Heart left ventricle (tissue), 13 donors: ENCODE results near the gene SKI.

Experiments
- CTCF ChIP-seq, 12 donors: fragments of 200-600 bp; sonication (generic) in 4 of 12; IDR thresholded peaks; one replicate each; pipeline versions ENCODE4 v1.5.0 to v1.8.0; 2018 to 2022; ENCODE audit warnings: antibody characterized with exemption in 12 of 12, mild to moderate bottlenecking in 5 of 12
- POLR2A ChIP-seq, 2 donors: fragments of 450-650 bp; IDR thresholded peaks; one replicate each; pipeline ENCODE4 v1.6.1; 2017; ENCODE audit warnings: antibody characterized with exemption in 2 of 2, mild to moderate bottlenecking in 2 of 2, moderate library complexity in 2 of 2
- donor health status: ischemic (EF 13 %, LVEDD 7.1; RV severe dilation, severe dysfunction).
- donor health status: DM: no; HTN: yes; CAD: no.
- donor health status: DM: no; HTN: no; CAD: no.
- donor health status: ischemic (EF 25% LVEDD 6.9; RV normal size, moderate dysfunction).
- donor health status: ischemic (EF 25% LVEDD 5.7; RV mildly dilated, moderate dysfunction).
- donor health status: ischemic (EF 35%, LVEDD 5.7; RV mildly dilated, moderate dysfunction).
- donor health status: nonischemic (EF 11% LVEDD 7.7; RV severe dilation, severe dysfunction).
- donor health status: DM: yes; HTN: yes; CAD: no.
- donor health status: PGD.
- donor health status: ischemic (EF 29% LVEDD 5.4; RV normal size, mild dysfunction).
- donor health status: nonischemic (EF 23%, LVEDD 6.1; RV moderate dilation, normal function).

GRCh38 chr1:2286923-2287322 lies 58.8 kb downstream of the SKI start:
- TF ChIP-seq POLR2A (IDR thresholded peaks at IDR 0.05) (no peak), CTCF (IDR thresholded peaks at IDR 0.05) (no peak)
